Fibroblast of lung (primary cell): ENCODE results near the gene RFX2.

Source experiments
- EZH2 ChIP-seq: IDR thresholded peaks from 2 replicates; pipeline ENCODE4 v1.5.1; 2012; ENCODE audit warnings: low read length, control low read depth, mild to moderate bottlenecking; ENCODE audit errors: missing control alignments
- TF ChIP-seq, protein P1 (sequence below), 2 donors: IDR thresholded peaks in 1 of 2; conservative IDR thresholded peaks in 1 of 2; 1 replicate in 1 of 2; 2 replicates in 1 of 2; pipeline ENCODE4 v1.5.1; 2011 to 2012; ENCODE audit warnings: low read length in 2 of 2, control low read depth in 1 of 2, inconsistent platforms in 1 of 2, low read depth in 1 of 2, mild to moderate bottlenecking in 1 of 2

- TF ChIP-seq EZH2, result no peak
- TF ChIP-seq, protein P1, sequence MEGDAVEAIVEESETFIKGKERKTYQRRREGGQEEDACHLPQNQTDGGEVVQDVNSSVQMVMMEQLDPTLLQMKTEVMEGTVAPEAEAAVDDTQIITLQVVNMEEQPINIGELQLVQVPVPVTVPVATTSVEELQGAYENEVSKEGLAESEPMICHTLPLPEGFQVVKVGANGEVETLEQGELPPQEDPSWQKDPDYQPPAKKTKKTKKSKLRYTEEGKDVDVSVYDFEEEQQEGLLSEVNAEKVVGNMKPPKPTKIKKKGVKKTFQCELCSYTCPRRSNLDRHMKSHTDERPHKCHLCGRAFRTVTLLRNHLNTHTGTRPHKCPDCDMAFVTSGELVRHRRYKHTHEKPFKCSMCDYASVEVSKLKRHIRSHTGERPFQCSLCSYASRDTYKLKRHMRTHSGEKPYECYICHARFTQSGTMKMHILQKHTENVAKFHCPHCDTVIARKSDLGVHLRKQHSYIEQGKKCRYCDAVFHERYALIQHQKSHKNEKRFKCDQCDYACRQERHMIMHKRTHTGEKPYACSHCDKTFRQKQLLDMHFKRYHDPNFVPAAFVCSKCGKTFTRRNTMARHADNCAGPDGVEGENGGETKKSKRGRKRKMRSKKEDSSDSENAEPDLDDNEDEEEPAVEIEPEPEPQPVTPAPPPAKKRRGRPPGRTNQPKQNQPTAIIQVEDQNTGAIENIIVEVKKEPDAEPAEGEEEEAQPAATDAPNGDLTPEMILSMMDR (conservative IDR thresholded peaks at IDR 0.05 in 1 of 2, IDR thresholded peaks at IDR 0.05 in 1 of 2; ENCODE audit: low read depth in 1 of 2, low read length in 2 of 2), result peak in 1 of 2 donors; percentile 14
These were observed 91.5 kb downstream of the RFX2 start for GRCh38 chr19:6018786-6019185.
